Trophoblast cell (in vitro differentiated cells and primary cell): ENCODE measurements around the gene PGM1.

Experiments used
- DNase-seq, 2 donors: peaks; one replicate each; pipeline ENCODE4 v3.0.0-alpha.2; 2016
- H2AFZ ChIP-seq: 2 replicates; pipeline ENCODE4 v1.6.1; 2013; ENCODE audit warnings: low read length, moderate library complexity, mild to moderate bottlenecking; ENCODE audit not compliant: insufficient read depth, poor library complexity
- H2AK5ac ChIP-seq: 2 replicates; pipeline ENCODE4 v1.6.1; 2013; ENCODE audit warnings: mild to moderate bottlenecking, low read length
- H2BK120ac ChIP-seq: 2 replicates; pipeline ENCODE4 v1.6.1; 2013; ENCODE audit warnings: low read length, mild to moderate bottlenecking, moderate library complexity; ENCODE audit not compliant: insufficient read depth, poor library complexity
- H2BK12ac ChIP-seq: 2 replicates; pipeline ENCODE4 v1.6.1; 2013; ENCODE audit warnings: mild to moderate bottlenecking, low read length, moderate library complexity
- H2BK5ac ChIP-seq: 2 replicates; pipeline ENCODE4 v1.6.1; 2013; ENCODE audit warnings: low read length, low read depth, moderate library complexity, mild to moderate bottlenecking; ENCODE audit not compliant: poor library complexity
- H3K14ac ChIP-seq: 2 replicates; pipeline ENCODE4 v1.6.1; 2013; ENCODE audit warnings: mild to moderate bottlenecking, low read length
- H3K18ac ChIP-seq: 2 replicates; pipeline ENCODE4 v1.6.1; 2013; ENCODE audit warnings: mild to moderate bottlenecking, low read length
- H3K23ac ChIP-seq: 2 replicates; pipeline ENCODE4 v1.6.1; 2013; ENCODE audit warnings: low read length
- H3K27ac ChIP-seq: 2 replicates; pipeline ENCODE4 v1.5.1; 2013; ENCODE audit warnings: low read depth, mild to moderate bottlenecking, inconsistent platforms, low read length, moderate library complexity
- H3K27me3 ChIP-seq: 2 replicates; pipeline ENCODE4 v1.6.1; 2013; ENCODE audit warnings: inconsistent platforms, mild to moderate bottlenecking, low read length, moderate library complexity; ENCODE audit not compliant: insufficient read depth
- H3K36me3 ChIP-seq, 2 experiments: 1 replicate in 1 of 2; 2 replicates in 1 of 2; pipeline ENCODE4 v1.6.1; 2013; ENCODE audit warnings: low read length in 2 of 2, mild to moderate bottlenecking in 2 of 2, moderate library complexity in 1 of 2; ENCODE audit not compliant: insufficient read depth in 2 of 2, control insufficient read depth in 1 of 2
- H3K4ac ChIP-seq: 2 replicates; pipeline ENCODE4 v1.6.1; 2013; ENCODE audit warnings: low read depth, mild to moderate bottlenecking, low read length, moderate library complexity
- H3K4me1 ChIP-seq, 2 experiments: 1 replicate in 1 of 2; 2 replicates in 1 of 2; pipeline ENCODE4 v1.6.1; 2013; ENCODE audit warnings: low read length in 2 of 2, mild to moderate bottlenecking in 2 of 2, moderate library complexity in 1 of 2; ENCODE audit not compliant: insufficient read depth in 2 of 2, control insufficient read depth in 1 of 2
- H3K4me2 ChIP-seq: 2 replicates; pipeline ENCODE4 v1.6.1; 2013; ENCODE audit warnings: inconsistent platforms, mild to moderate bottlenecking, low read length, moderate library complexity
- H3K4me3 ChIP-seq: 2 replicates; pipeline ENCODE4 v1.5.1; 2013; ENCODE audit warnings: mild to moderate bottlenecking, low read depth, low read length, inconsistent platforms
- H3K79me1 ChIP-seq: one replicate; pipeline ENCODE4 v1.6.1; 2013; ENCODE audit warnings: low read length
- H3K79me2 ChIP-seq: 2 replicates; pipeline ENCODE4 v1.6.1; 2013; ENCODE audit warnings: low read length, mild to moderate bottlenecking; ENCODE audit not compliant: control insufficient read depth, insufficient read depth, poor library complexity
- H3K9ac ChIP-seq: 2 replicates; pipeline ENCODE4 v1.6.1; 2013; ENCODE audit warnings: mild to moderate bottlenecking, low read length
- H3K9me3 ChIP-seq: 2 replicates; pipeline ENCODE4 v1.6.1; 2013; ENCODE audit warnings: low read depth, mild to moderate bottlenecking, control low read depth, inconsistent platforms, low read length; ENCODE audit not compliant: insufficient read depth
- H4K12ac ChIP-seq: 2 replicates; pipeline ENCODE4 v1.6.1; 2013; ENCODE audit warnings: low read depth, mild to moderate bottlenecking, low read length, moderate library complexity
- H4K8ac ChIP-seq: 2 replicates; pipeline ENCODE4 v1.6.1; 2013; ENCODE audit warnings: low read depth, mild to moderate bottlenecking, low read length, moderate library complexity
- H4K91ac ChIP-seq: one replicate; pipeline ENCODE4 v1.6.1; 2013; ENCODE audit warnings: low read depth, mild to moderate bottlenecking, low read length, moderate library complexity
- WGBS: extraction: QIAGEN DNeasy Blood & Tissue Kit; methylation state at CpG from one replicate; pipeline ENCODE4 v1.1.7; 2013; ENCODE audit warnings: missing lambda C conversion rate; ENCODE audit not compliant: insufficient read length, insufficient coverage; ENCODE audit errors: extremely low coverage; 5-methylcytosine and 5-hydroxymethylcytosine counted together

PGM1 gene

DNA sequence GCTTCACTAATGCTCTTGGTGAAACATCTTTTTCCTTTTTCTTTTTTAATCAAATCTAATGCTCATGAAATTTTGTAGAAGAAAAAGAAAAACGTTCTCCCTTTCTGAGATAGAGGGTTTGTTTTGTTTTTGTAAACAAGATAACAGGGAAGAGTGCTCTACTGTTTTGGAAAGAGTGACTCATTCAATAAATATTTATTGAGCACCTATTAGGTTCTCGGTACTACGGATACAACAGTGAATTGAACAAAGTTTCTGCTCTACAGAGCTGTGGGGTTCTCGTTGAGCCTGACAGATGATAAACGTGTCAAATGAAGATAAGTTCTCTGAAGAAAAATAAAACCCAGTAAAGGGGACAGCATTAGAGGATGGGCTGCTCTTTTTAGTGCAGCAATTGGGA, 7.0 kb downstream of the PGM1 start:
- Histone ChIP-seq H2BK5ac (no peak overlapping the region), H2BK120ac (no peak overlapping the region), H3K18ac (no peak overlapping the region), H3K27me3 (no peaks in the 10 kb centered on the region), H3K9me3 (no peaks in the 10 kb centered on the region), H2AK5ac (no peak overlapping the region), H3K36me3 (no peaks in the 10 kb centered on the region), H2BK12ac (no peak overlapping the region), H3K4me3 (no peak overlapping the region), H3K14ac (no peak overlapping the region), H4K12ac (no peak overlapping the region), H3K4me1 (no peaks in the 10 kb centered on the region), H3K79me1 (no peaks in the 10 kb centered on the region), H3K4me2 (no peak overlapping the region), H2AFZ (no peak overlapping the region), H4K91ac (no peak overlapping the region), H3K23ac (no peak overlapping the region), H3K79me2 (no peaks in the 10 kb centered on the region), H4K8ac (no peak overlapping the region), H3K27ac (no peak overlapping the region), H3K9ac (no peak overlapping the region), H3K4ac (no peak overlapping the region)
- no CpG with 5 or more reads among the region's 5 CpGs for WGBS
- no peak for DNase-seq

DNA sequence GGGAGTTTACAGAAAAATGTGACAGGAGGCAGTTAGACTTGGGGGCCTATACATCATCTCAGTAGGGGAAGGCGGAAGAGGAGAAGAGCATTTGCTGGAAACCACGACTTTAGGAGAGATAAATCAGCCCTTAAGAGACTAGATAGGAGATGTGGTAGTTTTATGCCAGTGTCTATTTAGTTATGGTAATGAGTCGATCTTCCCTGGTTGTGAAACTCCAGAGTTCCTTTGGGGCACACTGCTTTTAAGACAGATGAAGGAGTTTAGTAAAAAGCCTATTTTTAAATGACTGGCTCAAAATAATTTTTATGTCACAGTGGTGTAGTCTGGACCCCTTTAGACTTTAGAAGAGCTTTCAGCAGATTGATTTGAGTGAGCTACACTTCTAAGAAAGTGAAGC, 7.8 kb downstream of the PGM1 start:
- H3K27ac ChIP-seq = no peak overlapping the region
- no peak for DNase-seq
- WGBS = no CpG with 5 or more reads among the region's 3 CpGs
- H3K9me3 ChIP-seq = no peaks in the 10 kb centered on the region
- no peak overlapping the region for H3K4me2 ChIP-seq
- no peak overlapping the region for H2BK120ac ChIP-seq
- H3K4me3 ChIP-seq = no peak overlapping the region
- no peaks in the 10 kb centered on the region for H3K79me1 ChIP-seq
- H2BK12ac ChIP-seq = no peak overlapping the region
- no peaks in the 10 kb centered on the region for H3K4me1 ChIP-seq
- H3K18ac ChIP-seq = no peak overlapping the region
- no peak overlapping the region for H4K8ac ChIP-seq
- no peak overlapping the region for H4K12ac ChIP-seq
- no peaks in the 10 kb centered on the region for H3K27me3 ChIP-seq
- no peak overlapping the region for H2AFZ ChIP-seq
- H3K4ac ChIP-seq = no peak overlapping the region
- H2AK5ac ChIP-seq = no peak overlapping the region
- H3K23ac ChIP-seq = no peak overlapping the region
- no peak overlapping the region for H2BK5ac ChIP-seq
- H3K14ac ChIP-seq = no peak overlapping the region
- no peak overlapping the region for H4K91ac ChIP-seq
- H3K9ac ChIP-seq = no peak overlapping the region
- no peaks in the 10 kb centered on the region for H3K79me2 ChIP-seq
- H3K36me3 ChIP-seq = no peaks in the 10 kb centered on the region

DNA sequence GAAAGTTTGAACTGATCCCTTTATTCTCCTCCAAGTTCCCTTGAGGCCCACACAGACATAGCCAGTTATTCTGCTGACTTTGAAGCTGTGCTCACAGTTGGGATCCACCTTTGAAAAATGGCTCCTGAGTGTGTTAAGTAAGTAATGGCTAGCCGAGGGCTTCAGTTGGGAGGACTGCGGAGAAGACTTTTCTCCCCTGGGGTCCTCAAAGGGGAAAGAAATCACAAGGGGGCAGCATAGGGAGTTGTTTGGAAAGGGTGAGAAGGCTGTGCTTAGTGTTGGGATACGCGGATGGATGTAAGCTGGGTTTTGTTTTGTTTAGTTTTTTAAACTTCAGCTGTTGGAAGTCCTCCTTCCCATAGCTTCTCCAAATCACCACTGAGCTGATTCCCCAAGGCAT, 8.3 kb downstream of the PGM1 start:
- no CpG with 5 or more reads among the region's 4 CpGs for WGBS
- Histone ChIP-seq H3K9me3 (no peaks in the 10 kb centered on the region), H3K9ac (no peak overlapping the region), H3K4ac (no peak overlapping the region), H2BK5ac (no peak overlapping the region), H3K79me2 (no peaks in the 10 kb centered on the region), H3K14ac (no peak overlapping the region), H3K27me3 (no peaks in the 10 kb centered on the region), H3K23ac (no peak overlapping the region), H2BK120ac (no peak overlapping the region), H4K91ac (no peak overlapping the region), H3K18ac (no peak overlapping the region), H2AFZ (no peak overlapping the region), H3K79me1 (no peaks in the 10 kb centered on the region), H2AK5ac (no peak overlapping the region), H2BK12ac (no peak overlapping the region), H4K8ac (no peak overlapping the region), H3K4me1 (no peaks in the 10 kb centered on the region), H3K4me3 (no peak overlapping the region), H4K12ac (no peak overlapping the region), H3K4me2 (no peak overlapping the region), H3K36me3 (no peaks in the 10 kb centered on the region), H3K27ac (no peak overlapping the region)
- DNase-seq = no peak

DNA sequence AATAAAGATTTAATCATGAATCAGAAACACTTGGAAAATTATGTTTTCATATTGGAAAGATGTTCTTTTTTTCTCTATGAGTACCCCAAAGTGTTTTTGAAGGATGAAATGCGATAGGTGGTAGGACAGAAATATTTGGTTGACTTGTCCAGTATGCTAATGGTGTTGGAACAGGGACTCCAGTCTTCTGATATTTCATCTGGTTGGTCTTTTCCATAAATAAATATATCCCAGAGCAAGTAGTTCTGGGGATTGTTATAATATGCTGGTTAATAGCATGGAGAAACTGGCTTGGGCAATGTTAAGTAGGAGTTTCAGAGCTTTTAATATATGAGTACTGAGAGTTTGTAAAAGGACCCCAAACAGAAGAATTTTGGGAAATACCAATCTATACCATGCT, 8.7 kb downstream of the PGM1 start:
- no peak overlapping the region for H3K14ac ChIP-seq
- H2BK12ac ChIP-seq = no peak overlapping the region
- no peak overlapping the region for H3K27ac ChIP-seq
- no peak overlapping the region for H4K12ac ChIP-seq
- H3K9me3 ChIP-seq = no peaks in the 10 kb centered on the region
- H3K18ac ChIP-seq = no peak overlapping the region
- no peaks in the 10 kb centered on the region for H3K27me3 ChIP-seq
- no CpG with 5 or more reads among the region's 1 CpG for WGBS
- no peaks in the 10 kb centered on the region for H3K79me2 ChIP-seq
- no peak overlapping the region for H2BK120ac ChIP-seq
- no peaks in the 10 kb centered on the region for H3K4me1 ChIP-seq
- no peak overlapping the region for H3K23ac ChIP-seq
- H4K91ac ChIP-seq = no peak overlapping the region
- H4K8ac ChIP-seq = no peak overlapping the region
- no peak overlapping the region for H2AFZ ChIP-seq
- no peak overlapping the region for H2BK5ac ChIP-seq
- H2AK5ac ChIP-seq = no peak overlapping the region
- no peak overlapping the region for H3K4me3 ChIP-seq
- no peak overlapping the region for H3K9ac ChIP-seq
- no peak overlapping the region for H3K4ac ChIP-seq
- no peak overlapping the region for H3K4me2 ChIP-seq
- no peak for DNase-seq
- H3K36me3 ChIP-seq = no peaks in the 10 kb centered on the region
- H3K79me1 ChIP-seq = no peaks in the 10 kb centered on the region
